HCT116 (cell line): ENCODE measurements around the gene C1orf105.

Source experiments
- CTCF ChIP-seq, 3 experiments: fragments of 200-600 bp in 1 of 3; sonication (generic) in 1 of 3; IDR thresholded peaks in 2 of 3; conservative IDR thresholded peaks in 1 of 3; 2 replicates each; pipeline ENCODE4 v1.5.1; 2012 to 2017; ENCODE audit warnings: low read depth in 2 of 3, low read length in 2 of 3, antibody characterized with exemption in 1 of 3, borderline replicate concordance in 1 of 3, control low read depth in 1 of 3, mild to moderate bottlenecking in 1 of 3, mixed read lengths in 1 of 3, mixed run types in 1 of 3, moderate library complexity in 1 of 3; ENCODE audit not compliant: insufficient read depth in 1 of 3
- EGR1 ChIP-seq: IDR thresholded peaks from 2 replicates; pipeline ENCODE4 v1.6.1; 2012; ENCODE audit warnings: low read depth
- EZH2 ChIP-seq: fragments of 200-600 bp; sonication (generic); IDR thresholded peaks from 2 replicates; pipeline ENCODE4 v1.6.1; 2017; ENCODE audit warnings: antibody characterized with exemption, mixed run types
- EZH2phosphoT487 ChIP-seq: fragments of 200-600 bp; IDR thresholded peaks from 2 replicates; pipeline ENCODE4 v1.6.1; 2018; ENCODE audit warnings: antibody characterized with exemption, borderline replicate concordance
- MAX ChIP-seq: IDR thresholded peaks from 2 replicates; pipeline ENCODE4 v1.6.1; 2012
- POLR2A ChIP-seq: IDR thresholded peaks from 2 replicates; pipeline ENCODE4 v1.7.0; 2011; ENCODE audit warnings: borderline replicate concordance; ENCODE audit not compliant: insufficient read depth, insufficient read length; ENCODE audit errors: extremely low read depth
- POLR2AphosphoS5 ChIP-seq: IDR thresholded peaks from 2 replicates; pipeline ENCODE4 v1.6.1; 2011; ENCODE audit warnings: mild to moderate bottlenecking, low read depth, low read length, moderate library complexity
- RAD21 ChIP-seq: IDR thresholded peaks from 2 replicates; pipeline ENCODE4 v1.6.1; 2012; ENCODE audit warnings: low read depth, mild to moderate bottlenecking
- SP1 ChIP-seq: IDR thresholded peaks from 2 replicates; pipeline ENCODE4 v1.6.1; 2012; ENCODE audit warnings: low read depth
- ZFX ChIP-seq: fragments of 450-650 bp; IDR thresholded peaks from 2 replicates; pipeline ENCODE4 v1.6.1; 2017

GRCh38 chr1:172510479-172510878, 90.0 kb downstream of the C1orf105 start:
- TF ChIP-seq CTCF (IDR thresholded peaks at IDR 0.05 in 2 of 3, conservative IDR thresholded peaks at IDR 0.05 in 1 of 3; ENCODE audit: borderline replicate concordance in 1 of 3, insufficient read depth in 1 of 3, low read depth in 2 of 3, low read length in 2 of 3), result no peak
- TF ChIP-seq MAX, result no peak
- no peak for TF ChIP-seq POLR2A
- no peak for TF ChIP-seq EZH2phosphoT487
- no peak for TF ChIP-seq EZH2
- TF ChIP-seq SP1, result no peak
- no peak for TF ChIP-seq POLR2AphosphoS5
- TF ChIP-seq EGR1, result no peak
- no peak for TF ChIP-seq RAD21
- TF ChIP-seq ZFX, result no peak
